ENCODE results near the gene PPP2R2B.

The PPP2R2B gene

GRCh38 chr5:146548781-146549449, 329.6 kb downstream of the PPP2R2B start:
- DNase-seq (ENCODE audit: low spot score), result no peak

GRCh38 chr5:146544232-146544631, 334.3 kb downstream of the PPP2R2B start:
- no peak for DNase-seq (ENCODE audit: low spot score)

- peak; percentile 68 for DNase-seq (ENCODE audit: low spot score)
Measured at GRCh38 chr5:146541958-146542849, 336.4 kb downstream of the PPP2R2B start.

- DNase-seq (ENCODE audit: low spot score), result no peak
Measured at GRCh38 chr5:146540414-146540813, 338.1 kb downstream of the PPP2R2B start.

- DNase-seq (ENCODE audit: low spot score), result no peak
Measured at GRCh38 chr5:146539973-146540372, 338.6 kb downstream of the PPP2R2B start.

GRCh38 chr5:146538432-146538831, 340.1 kb downstream of the PPP2R2B start:
- DNase-seq (ENCODE audit: low spot score), result no peak

GRCh38 chr5:146533882-146534281, 344.7 kb downstream of the PPP2R2B start:
- no peak for DNase-seq (ENCODE audit: low spot score)

GRCh38 chr5:146533260-146533857, 345.2 kb downstream of the PPP2R2B start:
- DNase-seq (ENCODE audit: low spot score), result peak; percentile 79
